Left cardiac atrium (tissue), 4 donors: ENCODE data around the gene MARK4. TPM values are rescaled to one million over a fixed set of nuclear protein-coding genes. Genes with fewer than 3 reads are reported as not detected.
"Not testable (repeated sequence)": the region's sequence is repeated elsewhere in the genome, so short reads cannot be mapped to it uniquely, and the experiment has no call there.

Source experiments
- ATAC-seq, 2 donors: fragments of 200-7000 bp; cut with Tn5 transposase; one replicate each; pipeline ENCODE4 v1.9.1; 2020; ENCODE audit warnings: mild to moderate bottlenecking in 2 of 2, moderate library complexity in 2 of 2
- DNase-seq: peaks from one replicate; pipeline ENCODE4 v3.0.0-alpha.2; 2020
- intact Hi-C, 2 donors: fragments of 100-400 bp; cut with DNase I; formaldehyde crosslinking; loops; one replicate each; pipeline versions ENCODE4 v1.14.1 to v1.15.1; 2022 to 2023
- total RNA-seq, 2 donors: library from RNA; stranded (reverse); fragmentation: NEBNext Ultra II Directional; extraction: Animal tissue kit (Norgen Biotek cat#: 25700); gene quantifications; one replicate each; pipeline ENCODE4 v1.2.1, GENCODE V29; 2021
- donor health status: DM: no; HTN: yes; CAD: no.
- donor health status: DM: no; HTN: yes; CAD: no; lungs with severe emphysema.
- donor health status: DM: yes; HTN: yes; CAD: no.
- donor health status: Dilated cardiomyopathy.

MARK4 gene
- total RNA-seq, 2 donors from 2014 or later = 30.2 to 38.8 TPM

GRCh38 chr19:45297674-45298073, 46.6 kb downstream of the MARK4 start:
- no peak for ATAC-seq
- DNase-seq = no peak
- intact Hi-C loops = no loop called here

GRCh38 chr19:45298264-45298663, 47.2 kb downstream of the MARK4 start:
- no peak for DNase-seq
- intact Hi-C loops = no loop called here
- ATAC-seq = no peak

- ATAC-seq (no peak), DNase-seq (no peak)
- intact Hi-C loops = no loop called here
Measured at GRCh38 chr19:45299719-45300118, 48.6 kb downstream of the MARK4 start.

GRCh38 chr19:45302416-45302815, 51.3 kb downstream of the MARK4 start:
- intact Hi-C loops = no loop called here
- ATAC-seq (no peak), DNase-seq (no peak)

GRCh38 chr19:45303269-45304060, 52.4 kb downstream of the MARK4 start:
- DNase-seq = no peak
- intact Hi-C loops = no loop called here

GRCh38 chr19:45304141-45304926, 53.3 kb downstream of the MARK4 start:
- intact Hi-C loops = no loop called here
- peak in 1 of 2 donors; percentile 2 for ATAC-seq
- no peak for DNase-seq

More at GRCh38 chr19:45303269-45304060, 52.4 kb downstream of the MARK4 start:
- no peak for ATAC-seq

- peak in 1 of 2 donors; percentile 3 for ATAC-seq
- intact Hi-C loops = no loop called here
- no peak for DNase-seq
Measured at GRCh38 chr19:45305007-45305406, 53.9 kb downstream of the MARK4 start.

GRCh38 chr19:45305421-45305820, 54.4 kb downstream of the MARK4 start:
- DNase-seq (no peak), ATAC-seq (no peak)
- intact Hi-C loops = no loop called here

- DNase-seq (no peak), ATAC-seq (no peak)
- intact Hi-C loops = no loop called here
Measured at GRCh38 chr19:45306040-45306439, 55.0 kb downstream of the MARK4 start.

GRCh38 chr19:45306518-45307027, 55.5 kb downstream of the MARK4 start:
- no peak for DNase-seq
- intact Hi-C loops = no loop called here
- ATAC-seq = peak in 1 of 2 donors; percentile 4

GRCh38 chr19:45307361-45307760, 56.3 kb downstream of the MARK4 start:
- intact Hi-C loops = no loop called here

GRCh38 chr19:45309322-45309721, 58.3 kb downstream of the MARK4 start:
- intact Hi-C loops, ATAC-seq, DNase-seq: not testable (repeated sequence)

More at GRCh38 chr19:45307361-45307760, 56.3 kb downstream of the MARK4 start:
- no peak for DNase-seq
- ATAC-seq = no peak

- ATAC-seq = peak; percentile 33 to 58
Measured at GRCh38 chr19:45311621-45312020, 60.5 kb downstream of the MARK4 start.

GRCh38 chr19:45312285-45312684, 61.2 kb downstream of the MARK4 start:
- DNase-seq, intact Hi-C loops, ATAC-seq: not testable (repeated sequence)

More at GRCh38 chr19:45311621-45312020, 60.5 kb downstream of the MARK4 start:
- DNase-seq = peak; percentile 44
- intact Hi-C loops = no loop called here

- intact Hi-C loops = no loop called here
- ATAC-seq = no peak
- DNase-seq = no peak
Measured at GRCh38 chr19:45314708-45315245, 63.7 kb downstream of the MARK4 start.

GRCh38 chr19:45315304-45315703, 64.2 kb downstream of the MARK4 start:
- ATAC-seq (no peak), DNase-seq (no peak)
- intact Hi-C loops = no loop called here

- intact Hi-C loops = no loop called here
- no peak for DNase-seq
- ATAC-seq = no peak
Measured at GRCh38 chr19:45320997-45321775, 70.1 kb downstream of the MARK4 start.

- intact Hi-C loops = no loop called here
- ATAC-seq (peak; percentile 31 to 36), DNase-seq (peak; percentile 39)
Measured at GRCh38 chr19:45321848-45322247, 70.8 kb downstream of the MARK4 start.

- ATAC-seq (peak in 1 of 2 donors; percentile 1), DNase-seq (no peak)
- intact Hi-C loops = no loop called here
Measured at GRCh38 chr19:45322311-45322710, 71.2 kb downstream of the MARK4 start.
